GM21390 (cell line): ENCODE measurements around the gene NTM.
"Not testable (repeated sequence)": the region's sequence is repeated elsewhere in the genome, so short reads cannot be mapped to it uniquely, and the experiment has no call there.

Source experiments
- ATAC-seq: cut with Tn5 transposase; IDR thresholded peaks from one replicate; pipeline ENCODE4 v1.9.1; 2021; ENCODE audit not compliant: unreplicated experiment

NTM gene

GRCh38 chr11:132358573-132358953 lies 988.1 kb downstream of the NTM start:
- peak; percentile 37 for ATAC-seq

GRCh38 chr11:132361011-132361550 lies 990.7 kb downstream of the NTM start:
- ATAC-seq = no peak

- no peak for ATAC-seq
These were observed 995.2 kb downstream of the NTM start for GRCh38 chr11:132365650-132366049.

- ATAC-seq = no peak
These were observed 996.9 kb downstream of the NTM start for GRCh38 chr11:132367293-132367692.

GRCh38 chr11:132370114-132370513 lies 999.7 kb downstream of the NTM start:
- not testable (repeated sequence) for ATAC-seq

- ATAC-seq = no peak
These were observed 1003.2 kb downstream of the NTM start for GRCh38 chr11:132373405-132374143.

GRCh38 chr11:132379540-132379939 lies 1009.1 kb downstream of the NTM start:
- ATAC-seq = no peak
